ENCODE results near the gene KLHDC8A.
A peak's percentile ranks its signal among the peaks of the same experiment; 100 is the strongest.
"Not testable (repeated sequence)": the region's sequence is repeated elsewhere in the genome, so short reads cannot be mapped to it uniquely, and the experiment has no call there.

The KLHDC8A gene

GRCh38 chr1:205370780-205371179 is 14.1 kb upstream of the KLHDC8A start:
- no peak for DNase-seq

- DNase-seq: no peak
Measured at GRCh38 chr1:205369701-205370123, 13.0 kb upstream of the KLHDC8A start.

- DNase-seq: no peak
Measured at GRCh38 chr1:205368478-205368877, 11.8 kb upstream of the KLHDC8A start.

GRCh38 chr1:205365945-205366463 is 9.3 kb upstream of the KLHDC8A start:
- DNase-seq: no peak

- not testable (repeated sequence) for DNase-seq
Measured at GRCh38 chr1:205365086-205365485, 8.4 kb upstream of the KLHDC8A start.

GRCh38 chr1:205360891-205361290 is 4.2 kb upstream of the KLHDC8A start:
- DNase-seq: no peak

- DNase-seq: no peak
Measured at GRCh38 chr1:205359771-205360565, 3.2 kb upstream of the KLHDC8A start.

GRCh38 chr1:205358579-205358978 is 1.9 kb upstream of the KLHDC8A start:
- no peak for DNase-seq

- DNase-seq: no peak
Measured at GRCh38 chr1:205357567-205357966, 845 bp upstream of the KLHDC8A start.

GRCh38 chr1:205355075-205355453 is 1.7 kb downstream of the KLHDC8A start:
- no peak for DNase-seq

GRCh38 chr1:205354259-205355074 is 2.3 kb downstream of the KLHDC8A start:
- no peak for DNase-seq

GRCh38 chr1:205353612-205354011 is 3.1 kb downstream of the KLHDC8A start:
- DNase-seq: no peak

- no peak for DNase-seq
Measured at GRCh38 chr1:205353191-205353590, 3.5 kb downstream of the KLHDC8A start.

GRCh38 chr1:205351984-205352713 is 4.6 kb downstream of the KLHDC8A start:
- DNase-seq: peak; percentile 98

- DNase-seq: peak; percentile 22
Measured at GRCh38 chr1:205350691-205351141, 6.0 kb downstream of the KLHDC8A start.

GRCh38 chr1:205350124-205350523 is 6.6 kb downstream of the KLHDC8A start:
- DNase-seq: no peak

GRCh38 chr1:205348554-205349487 is 7.9 kb downstream of the KLHDC8A start:
- DNase-seq: peak; percentile 89

GRCh38 chr1:205346956-205347574 is 9.7 kb downstream of the KLHDC8A start:
- no peak for DNase-seq

GRCh38 chr1:205345761-205346160 is 11.0 kb downstream of the KLHDC8A start:
- DNase-seq: no peak

GRCh38 chr1:205344066-205344928 is 12.4 kb downstream of the KLHDC8A start:
- no peak for DNase-seq

All from DMS 273 treated with DMSO at 0.1 percent for 48 hours (cell line).